Hepatic stellate cell (primary cell): ENCODE measurements around the gene MEX3A.
"Not testable (repeated sequence)": the region's sequence is repeated elsewhere in the genome, so short reads cannot be mapped to it uniquely, and the experiment has no call there.

ENCODE experiments used
- DNase-seq: peaks from one replicate; pipeline ENCODE4 v3.0.0; 2011; ENCODE audit warnings: low spot score

The MEX3A gene

GRCh38 chr1:156054500-156055280 lies 27.6 kb downstream of the MEX3A start, which contains the start of gene LAMTOR2:
Gene LAMTOR2 (plus strand): TSS chr1:156054782. CDS start chr1:156054890, 108 bp downstream.
- peak; percentile 97 for DNase-seq

GRCh38 chr1:156053768-156054499 lies 28.3 kb downstream of the MEX3A start, which contains the start of gene UBQLN4:
Gene UBQLN4 (minus strand): TSS chr1:156053798. CDS start chr1:156053701, 97 bp downstream.
- DNase-seq, result peak; percentile 92

GRCh38 chr1:156052862-156053767 lies 29.1 kb downstream of the MEX3A start:
- peak; percentile 84 for DNase-seq

GRCh38 chr1:156051011-156051725 lies 31.1 kb downstream of the MEX3A start:
- DNase-seq, result no peak

GRCh38 chr1:156050376-156050775 lies 31.9 kb downstream of the MEX3A start:
- peak; percentile 59 for DNase-seq

- no peak for DNase-seq
These were observed 33.5 kb downstream of the MEX3A start for GRCh38 chr1:156048663-156049258.

GRCh38 chr1:156045076-156045475 lies 37.2 kb downstream of the MEX3A start:
- no peak for DNase-seq

- no peak for DNase-seq
These were observed 39.4 kb downstream of the MEX3A start for GRCh38 chr1:156042828-156043227.

- not testable (repeated sequence) for DNase-seq
These were observed 47.3 kb downstream of the MEX3A start for GRCh38 chr1:156034991-156035390.

- peak; percentile 43 for DNase-seq
These were observed 49.3 kb downstream of the MEX3A start for GRCh38 chr1:156033011-156033410.

GRCh38 chr1:156026588-156026987 lies 55.7 kb downstream of the MEX3A start:
- DNase-seq, result no peak

GRCh38 chr1:156025876-156026275 lies 56.4 kb downstream of the MEX3A start:
- DNase-seq, result peak; percentile 82

- DNase-seq, result no peak
These were observed 57.5 kb downstream of the MEX3A start for GRCh38 chr1:156024801-156025200.
